ENCODE data around the gene GNGT1. TPM values are rescaled to one million over a fixed set of nuclear protein-coding genes. Genes with fewer than 3 reads are reported as not detected.

GNGT1 gene
- total RNA-seq, 1 experiment from 2014 or later = not detected

GRCh38 chr7:93895859-93896600 is 10.3 kb upstream of the GNGT1 start:
- ChIA-PET POLR2A (ENCODE audit: low non-redundant PET) (no interaction called here), CTCF (no interaction called here)
- Histone ChIP-seq H3K4me3 (ENCODE audit: low read depth, low read length, poor library complexity, severe bottlenecking) (no peak overlapping the region), H3K4me1 (ENCODE audit: insufficient read depth, low read length, poor library complexity, severe bottlenecking) (peaks cover 35% of the 10 kb centered on the region), H3K27me3 (replicated peaks; ENCODE audit: insufficient read depth, low read depth, low read length, poor library complexity) (no peaks in the 10 kb centered on the region), H3K36me3 (ENCODE audit: insufficient read depth, low read length, poor library complexity, severe bottlenecking) (no peaks in the 10 kb centered on the region), H3K27ac (ENCODE audit: low read depth, low read length, poor library complexity, severe bottlenecking) (no peak overlapping the region), H3K9me3 (ENCODE audit: low read depth, low read length, poor library complexity, severe bottlenecking) (no peaks in the 10 kb centered on the region)
- intact Hi-C loops (cut with micrococcal nuclease; ENCODE audit: unreplicated experiment) = no loop called here
- no peak for DNase-seq (ENCODE audit: low spot score)
- BruUV-seq (replicated peaks) = no TSS peak
- TF ChIP-seq, protein P1, sequence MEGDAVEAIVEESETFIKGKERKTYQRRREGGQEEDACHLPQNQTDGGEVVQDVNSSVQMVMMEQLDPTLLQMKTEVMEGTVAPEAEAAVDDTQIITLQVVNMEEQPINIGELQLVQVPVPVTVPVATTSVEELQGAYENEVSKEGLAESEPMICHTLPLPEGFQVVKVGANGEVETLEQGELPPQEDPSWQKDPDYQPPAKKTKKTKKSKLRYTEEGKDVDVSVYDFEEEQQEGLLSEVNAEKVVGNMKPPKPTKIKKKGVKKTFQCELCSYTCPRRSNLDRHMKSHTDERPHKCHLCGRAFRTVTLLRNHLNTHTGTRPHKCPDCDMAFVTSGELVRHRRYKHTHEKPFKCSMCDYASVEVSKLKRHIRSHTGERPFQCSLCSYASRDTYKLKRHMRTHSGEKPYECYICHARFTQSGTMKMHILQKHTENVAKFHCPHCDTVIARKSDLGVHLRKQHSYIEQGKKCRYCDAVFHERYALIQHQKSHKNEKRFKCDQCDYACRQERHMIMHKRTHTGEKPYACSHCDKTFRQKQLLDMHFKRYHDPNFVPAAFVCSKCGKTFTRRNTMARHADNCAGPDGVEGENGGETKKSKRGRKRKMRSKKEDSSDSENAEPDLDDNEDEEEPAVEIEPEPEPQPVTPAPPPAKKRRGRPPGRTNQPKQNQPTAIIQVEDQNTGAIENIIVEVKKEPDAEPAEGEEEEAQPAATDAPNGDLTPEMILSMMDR (conservative IDR thresholded peaks at IDR 0.05; ENCODE audit: low read depth, low read length) = no peak
- no peak for TF ChIP-seq EZH2 (IDR thresholded peaks at IDR 0.05; ENCODE audit: borderline replicate concordance, low read depth, low read length, poor library complexity, severe bottlenecking)

DNA sequence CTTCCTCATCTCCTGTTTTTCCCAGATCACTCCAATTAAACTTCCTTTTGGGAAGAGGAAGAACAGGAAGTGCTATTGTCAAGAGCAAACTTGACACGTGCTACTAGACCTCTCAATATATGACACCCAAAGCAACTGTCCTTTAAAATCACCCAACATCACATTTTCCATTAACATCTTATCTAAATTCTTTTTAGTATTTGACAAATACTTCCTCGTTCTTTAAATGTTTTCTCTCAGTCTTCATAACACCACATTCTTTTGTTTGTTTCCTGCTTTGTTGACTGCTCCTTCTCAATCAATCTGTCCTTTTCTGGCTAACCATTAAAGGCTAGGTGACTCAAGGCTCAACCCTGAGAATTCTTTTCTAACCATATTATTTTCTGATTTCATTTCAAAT is 8.7 kb upstream of the GNGT1 start:
- intact Hi-C loops (cut with micrococcal nuclease; ENCODE audit: unreplicated experiment) = no loop called here
- no TSS peak for BruUV-seq (replicated peaks)

DNA sequence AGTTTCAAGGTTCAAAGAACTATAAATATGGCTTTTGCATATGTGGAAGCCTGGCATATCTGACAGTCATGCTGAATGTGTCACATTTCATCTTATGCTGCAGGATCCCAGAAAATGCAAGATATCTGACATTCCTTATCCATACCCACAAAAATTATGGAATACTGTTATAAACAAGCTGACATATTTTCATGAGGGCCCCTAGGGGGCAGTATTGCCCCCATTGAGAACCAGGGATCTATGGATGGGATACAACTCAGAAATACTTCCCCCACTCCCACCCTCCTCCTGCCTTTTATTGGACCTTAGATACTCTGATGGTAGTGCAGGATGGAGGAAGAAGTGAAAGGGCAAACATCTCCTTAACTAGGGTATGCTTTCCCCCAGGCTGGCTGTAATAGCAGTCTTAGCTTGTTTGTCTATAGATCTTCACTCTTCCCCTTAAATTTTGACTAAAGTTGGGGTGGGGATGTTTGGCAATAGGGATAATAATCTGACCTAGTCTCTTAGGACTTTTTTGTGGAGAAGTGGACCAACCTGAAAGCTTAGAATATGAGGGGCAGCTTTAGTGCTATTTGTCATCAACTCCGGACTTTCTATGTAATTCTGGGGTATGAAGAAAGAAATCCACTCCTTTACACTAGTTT is 3.5 kb upstream of the GNGT1 start:
- no peak overlapping the region for H3K4me3 ChIP-seq (ENCODE audit: low read depth, low read length, poor library complexity, severe bottlenecking)
- POLR2A ChIA-PET (ENCODE audit: low non-redundant PET) = no interaction called here
- H3K4me1 ChIP-seq (ENCODE audit: insufficient read depth, low read length, poor library complexity, severe bottlenecking) = peaks cover 2% of the 10 kb centered on the region
- H3K9me3 ChIP-seq (ENCODE audit: low read depth, low read length, poor library complexity, severe bottlenecking) = no peaks in the 10 kb centered on the region
- no peaks in the 10 kb centered on the region for H3K36me3 ChIP-seq (ENCODE audit: insufficient read depth, low read length, poor library complexity, severe bottlenecking)
- intact Hi-C loops (cut with micrococcal nuclease; ENCODE audit: unreplicated experiment) = loop anchor here (1.0 to 10.0 kb wide), 4 partner anchors 184 to 492 kb away; partner anchors contain the start of gene COL1A2
- CTCF ChIA-PET = interaction anchor here (0.5 kb wide), 1 partner anchor 18 kb away, joined by 3 read pairs; no protein-coding TSS in a partner anchor
- no peaks in the 10 kb centered on the region for H3K27me3 ChIP-seq (replicated peaks; ENCODE audit: insufficient read depth, low read depth, low read length, poor library complexity)
- BruUV-seq (replicated peaks) = no TSS peak
- DNase-seq (ENCODE audit: low spot score) = peak; percentile 82
- TF ChIP-seq, protein P1 (conservative IDR thresholded peaks at IDR 0.05; ENCODE audit: low read depth, low read length) = peak; percentile 89
- TF ChIP-seq EZH2 (IDR thresholded peaks at IDR 0.05; ENCODE audit: borderline replicate concordance, low read depth, low read length, poor library complexity, severe bottlenecking) = no peak
- H3K27ac ChIP-seq (ENCODE audit: low read depth, low read length, poor library complexity, severe bottlenecking) = no peak overlapping the region

More for the DNA sequence above, 8.7 kb upstream of the GNGT1 start:
- Histone ChIP-seq H3K4me1 (ENCODE audit: insufficient read depth, low read length, poor library complexity, severe bottlenecking) (peaks cover 35% of the 10 kb centered on the region), H3K36me3 (ENCODE audit: insufficient read depth, low read length, poor library complexity, severe bottlenecking) (no peaks in the 10 kb centered on the region), H3K27ac (ENCODE audit: low read depth, low read length, poor library complexity, severe bottlenecking) (no peak overlapping the region), H3K27me3 (replicated peaks; ENCODE audit: insufficient read depth, low read depth, low read length, poor library complexity) (no peaks in the 10 kb centered on the region), H3K4me3 (ENCODE audit: low read depth, low read length, poor library complexity, severe bottlenecking) (no peak overlapping the region), H3K9me3 (ENCODE audit: low read depth, low read length, poor library complexity, severe bottlenecking) (no peaks in the 10 kb centered on the region)
- DNase-seq (ENCODE audit: low spot score) = no peak
- CTCF ChIA-PET = no interaction called here
- POLR2A ChIA-PET (ENCODE audit: low non-redundant PET) = no interaction called here
- TF ChIP-seq, protein P1 (conservative IDR thresholded peaks at IDR 0.05; ENCODE audit: low read depth, low read length) = no peak
- TF ChIP-seq EZH2 (IDR thresholded peaks at IDR 0.05; ENCODE audit: borderline replicate concordance, low read depth, low read length, poor library complexity, severe bottlenecking) = no peak

All from A673 (cell line).